NT2/D1 (cell line): ENCODE results near the gene LMX1B.

ENCODE experiments used
- SUZ12 ChIP-seq: IDR thresholded peaks from 2 replicates; pipeline ENCODE4 v1.6.1; 2011; ENCODE audit not compliant: insufficient read length, insufficient read depth; ENCODE audit errors: extremely low read depth
- YY1 ChIP-seq: IDR thresholded peaks from 2 replicates; pipeline ENCODE4 v1.6.1; 2011; ENCODE audit not compliant: insufficient read length, insufficient read depth

GRCh38 chr9:126635061-126635460 is 21.3 kb downstream of the LMX1B start:
- TF ChIP-seq YY1 (no peak), SUZ12 (no peak)
